Activated CD4-positive, CD25-positive, alpha-beta regulatory T cell treated with anti-CD3 and anti-CD28 coated beads, Interleukin-2, amount 50 U/mL, for 72 hours (primary cell): ENCODE data around the gene RABEPK.
"Not testable (repeated sequence)": the region's sequence is repeated elsewhere in the genome, so short reads cannot be mapped to it uniquely, and the experiment has no call there.

Experiments
- DNase-seq: peaks from one replicate; pipeline ENCODE4 v3.0.0; 2021

Gene RABEPK

GRCh38 chr9:125255781-125256391 lies 55.5 kb downstream of the RABEPK start:
- DNase-seq = no peak

- DNase-seq = no peak
Measured at GRCh38 chr9:125258160-125258785, 57.9 kb downstream of the RABEPK start.

- no peak for DNase-seq
Measured at GRCh38 chr9:125258832-125259534, 58.6 kb downstream of the RABEPK start.

GRCh38 chr9:125260561-125260960 lies 60.2 kb downstream of the RABEPK start:
- DNase-seq = no peak

- peak; percentile 91 for DNase-seq
Measured at GRCh38 chr9:125261501-125262293, 61.4 kb downstream of the RABEPK start, which contains the start of gene GAPVD1. TSS of gene GAPVD1 (plus strand) at chr9:125261826. CDS start at chr9:125298922, 37,096 bp downstream.

- DNase-seq = no peak
Measured at GRCh38 chr9:125262294-125262991, 62.1 kb downstream of the RABEPK start.

GRCh38 chr9:125264068-125264467 lies 63.7 kb downstream of the RABEPK start:
- not testable (repeated sequence) for DNase-seq

- no peak for DNase-seq
Measured at GRCh38 chr9:125268394-125269013, 68.2 kb downstream of the RABEPK start.

GRCh38 chr9:125269014-125269397 lies 68.7 kb downstream of the RABEPK start:
- DNase-seq = no peak

GRCh38 chr9:125271081-125271480 lies 70.7 kb downstream of the RABEPK start:
- DNase-seq = no peak

- DNase-seq = no peak
Measured at GRCh38 chr9:125272697-125273096, 72.4 kb downstream of the RABEPK start.

- no peak for DNase-seq
Measured at GRCh38 chr9:125276771-125277170, 76.4 kb downstream of the RABEPK start.

GRCh38 chr9:125277411-125277810 lies 77.1 kb downstream of the RABEPK start:
- no peak for DNase-seq

- DNase-seq = no peak
Measured at GRCh38 chr9:125280945-125281344, 80.6 kb downstream of the RABEPK start.
